ENCODE data around the gene SYNJ2BP. TPM values are rescaled to one million over a fixed set of nuclear protein-coding genes. Genes with fewer than 3 reads are reported as not detected.

Gene SYNJ2BP
- total RNA-seq, 4 donors from 2014 or later, result 26.9 to 49.7 (median 46.1) TPM

Other genes starting within 250 kb of the SYNJ2BP start
- 1 to 10 TPM in 2 of 4 donors, under 1 TPM in 2; 0.49 to 1.5 (median 0.92) TPM for gene SLC8A3, start 228.1 kb downstream of the SYNJ2BP start, total RNA-seq
- 10 to 100 TPM in 3 of 4 donors, 1 to 10 TPM in 1; 9.7 to 19.4 (median 15.6) TPM for gene COX16, start 57.4 kb downstream of the SYNJ2BP start, total RNA-seq
- under 1 TPM in 2 of 4 donors, not detected in 2; 0.12 to 0.13 TPM for gene ADAM21, start 35.1 kb upstream of the SYNJ2BP start, total RNA-seq
- 1 to 10 TPM in 2 of 4 donors, under 1 TPM in 1, not detected in 1; 0.73 to 5.8 (median 1.6) TPM for gene ADAM20, start 117.9 kb upstream of the SYNJ2BP start, total RNA-seq
- 10 to 100 TPM; 18.2 to 47.9 (median 32.2) TPM for gene MED6, start 183.6 kb upstream of the SYNJ2BP start, total RNA-seq
- gene TTC9, start 224.8 kb upstream of the SYNJ2BP start, total RNA-seq, result 1 to 10 TPM in 2 of 4 donors, under 1 TPM in 2; 0.40 to 7.3 (median 1.6) TPM

Measured in gastroesophageal sphincter (tissue), 4 donors.